ENCODE measurements around the gene KIF19. TPM values are rescaled to one million over a fixed set of nuclear protein-coding genes. Genes with fewer than 3 reads are reported as not detected.
A peak's percentile ranks its signal among the peaks of the same experiment; 100 is the strongest.

Gene KIF19
- total and polyA plus RNA-seq, 5 experiments from 2014 or later, result 1.1 TPM; not detected in 4

- Mint-ChIP-seq H3K9me3 (no peaks in the 10 kb centered on the region), H3K4me3 (peak overlapping the region in 5 of 10 donors; percentile 15 to 41 (median 22)), H3K27ac (no peak overlapping the region), H3K36me3 (no peaks in the 10 kb centered on the region), H3K4me1 (peaks cover 3 to 13% (median 11%) of the 10 kb centered on the region in 4 donors), H3K27me3 (peaks cover 0 to 2% (median 0%) of the 10 kb centered on the region in 5 donors)
- POLR2A ChIA-PET, result interaction anchor here (0.6 to 1.1 kb wide), 4 partner anchors 70 to 357 kb away, joined by 3 to 4 read pairs (median 4); partner anchors contain the start of gene RAB37
- DNase-seq (peak; percentile 80 to 95 (median 90)), ATAC-seq (peak; percentile 95 to 98)
Observed at GRCh38 chr17:74379495-74380085, 53.6 kb downstream of the KIF19 start.

GRCh38 chr17:74380086-74380958, 54.3 kb downstream of the KIF19 start:
- ATAC-seq (no peak), DNase-seq (peak in 1 of 10 donors; percentile 40)
- Mint-ChIP-seq H3K27me3 (peaks cover 0 to 2% (median 0%) of the 10 kb centered on the region in 5 donors), H3K4me1 (peaks cover 3 to 13% (median 11%) of the 10 kb centered on the region in 4 donors), H3K4me3 (peak overlapping the region in 2 of 10 donors; percentile 22 to 40), H3K9me3 (no peaks in the 10 kb centered on the region), H3K27ac (peak overlapping the region in 3 of 10 donors; percentile 14 to 44 (median 40)), H3K36me3 (no peaks in the 10 kb centered on the region)
- POLR2A ChIA-PET, result interaction anchor here (1.1 kb wide), 1 partner anchor 69 kb away, joined by 3 read pairs; no protein-coding TSS in a partner anchor

- POLR2A ChIA-PET, result no interaction called here
- Mint-ChIP-seq H3K27ac (peak overlapping the region in 3 of 10 donors; percentile 17 to 32 (median 22)), H3K4me1 (peaks cover 3 to 13% (median 11%) of the 10 kb centered on the region in 4 donors), H3K27me3 (peaks cover 0 to 3% (median 0%) of the 10 kb centered on the region in 5 donors), H3K9me3 (no peaks in the 10 kb centered on the region), H3K4me3 (no peak overlapping the region), H3K36me3 (no peaks in the 10 kb centered on the region)
- ATAC-seq (no peak), DNase-seq (peak in 1 of 10 donors; percentile 16)
Observed at GRCh38 chr17:74380959-74381808, 55.2 kb downstream of the KIF19 start.

DNA sequence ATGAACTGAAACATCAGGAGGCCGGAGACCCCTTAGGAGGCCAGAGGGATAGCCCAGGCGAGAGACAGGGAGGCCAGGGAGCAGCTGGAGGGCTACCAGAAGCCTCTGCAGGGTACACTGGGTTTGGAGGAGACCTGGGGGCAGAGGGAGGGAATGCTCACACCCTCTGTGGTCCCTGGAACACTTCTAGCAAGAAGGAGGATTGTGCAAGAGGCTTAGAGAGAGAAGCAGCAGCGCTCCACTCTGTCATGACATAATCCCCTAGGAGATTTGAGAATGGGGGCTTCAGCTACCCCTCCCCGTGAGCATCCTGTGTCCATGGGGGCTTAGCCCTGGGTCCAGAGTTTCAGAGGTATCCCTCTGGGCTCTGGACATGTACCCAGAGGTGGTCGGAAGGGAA, 57.1 kb downstream of the KIF19 start:
- no peak for ATAC-seq
- Mint-ChIP-seq H3K27me3 (peaks cover 0 to 3% (median 0%) of the 10 kb centered on the region in 5 donors), H3K9me3 (no peaks in the 10 kb centered on the region), H3K27ac (no peak overlapping the region), H3K4me1 (peaks cover 3 to 11% (median 10%) of the 10 kb centered on the region in 4 donors), H3K4me3 (no peak overlapping the region), H3K36me3 (no peaks in the 10 kb centered on the region)
- DNase-seq, result no peak
- POLR2A ChIA-PET, result interaction anchor here (0.6 kb wide), 1 partner anchor 12 kb away, joined by 4 read pairs; no protein-coding TSS in a partner anchor

GRCh38 chr17:74385201-74385600, 59.2 kb downstream of the KIF19 start:
- no peaks in the 10 kb centered on the region for H3K9me3 Mint-ChIP-seq
- H3K27me3 Mint-ChIP-seq, result peaks cover 0 to 8% (median 0%) of the 10 kb centered on the region in 5 donors
- ATAC-seq, result no peak
- POLR2A ChIA-PET, result no interaction called here
- no peak for DNase-seq
- no peak overlapping the region for H3K4me3 Mint-ChIP-seq
- no peaks in the 10 kb centered on the region for H3K36me3 Mint-ChIP-seq
- no peak overlapping the region for H3K27ac Mint-ChIP-seq
- peaks cover 2 to 5% (median 3%) of the 10 kb centered on the region in 4 donors for H3K4me1 Mint-ChIP-seq

DNA sequence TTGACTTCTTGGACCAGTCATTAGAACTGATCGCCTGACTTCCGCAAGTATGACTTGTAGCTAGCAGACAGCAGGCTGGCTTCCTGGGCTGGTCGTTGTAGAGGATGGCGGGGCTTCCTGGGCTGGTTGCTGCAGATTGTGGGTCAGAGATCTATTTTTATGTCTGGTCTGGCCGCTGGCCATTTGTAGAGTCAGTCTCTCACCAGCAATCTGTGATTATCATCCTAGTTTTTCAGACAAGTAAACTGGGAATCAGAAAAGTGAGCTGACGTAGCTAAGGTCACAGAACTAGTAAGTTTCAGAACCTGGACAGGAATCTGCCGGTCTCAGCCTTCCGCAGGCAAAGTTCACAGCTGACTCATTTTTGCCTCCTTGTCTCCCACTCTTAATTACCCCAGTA, 60.4 kb downstream of the KIF19 start:
- POLR2A ChIA-PET, result no interaction called here

DNA sequence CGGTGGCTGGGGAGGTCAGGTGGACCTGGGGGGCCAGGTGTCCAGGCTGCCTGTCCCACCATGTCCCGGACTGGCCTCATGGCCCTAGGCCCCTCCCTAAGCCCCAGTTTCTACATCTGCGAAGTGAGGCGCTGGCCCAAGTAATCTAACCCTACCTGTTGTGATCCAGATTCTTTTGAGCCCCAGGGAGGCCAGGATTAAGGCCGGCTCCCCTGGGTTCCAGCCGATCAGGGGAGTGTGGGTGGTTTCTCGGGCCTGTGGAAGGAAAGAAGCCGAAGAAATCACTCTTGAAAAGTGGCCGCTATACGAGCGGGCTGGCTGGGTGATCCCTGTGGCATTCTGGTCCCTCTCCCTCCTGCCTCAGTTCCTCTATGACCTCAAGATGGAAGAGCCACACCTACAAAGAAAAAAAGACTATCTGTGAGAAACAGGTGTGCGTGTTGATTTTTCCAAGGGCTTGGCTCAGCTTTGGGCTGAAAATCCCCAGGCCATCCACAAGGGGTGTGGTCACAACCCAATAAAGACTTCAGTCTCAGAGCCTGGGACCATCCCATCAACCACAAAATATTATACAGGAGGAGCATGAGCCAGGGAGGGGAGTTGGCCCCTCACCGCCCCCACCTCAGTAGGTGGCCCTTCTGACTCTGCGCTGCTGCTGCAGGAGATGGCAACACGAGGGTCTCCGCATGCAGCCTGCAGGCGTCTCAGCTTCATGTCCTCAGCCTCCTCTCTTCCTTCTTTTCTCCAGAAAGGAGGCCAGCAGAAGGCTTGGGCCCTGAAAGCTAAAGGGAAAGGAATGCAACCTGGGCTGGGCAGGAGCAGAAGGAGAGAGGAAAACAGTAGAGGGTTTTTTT, 61.6 kb downstream of the KIF19 start:
- Mint-ChIP-seq H3K27ac (no peak overlapping the region), H3K9me3 (no peaks in the 10 kb centered on the region), H3K27me3 (peaks cover 0 to 10% (median 0%) of the 10 kb centered on the region in 5 donors), H3K36me3 (no peaks in the 10 kb centered on the region), H3K4me1 (no peaks in the 10 kb centered on the region), H3K4me3 (no peak overlapping the region)
- POLR2A ChIA-PET, result no interaction called here
- ATAC-seq (no peak), DNase-seq (no peak)

More for the DNA sequence above, 60.4 kb downstream of the KIF19 start:
- Mint-ChIP-seq H3K9me3 (no peaks in the 10 kb centered on the region), H3K27ac (no peak overlapping the region), H3K4me1 (no peaks in the 10 kb centered on the region), H3K27me3 (peaks cover 0 to 10% (median 0%) of the 10 kb centered on the region in 5 donors), H3K36me3 (no peaks in the 10 kb centered on the region), H3K4me3 (no peak overlapping the region)
- ATAC-seq (no peak), DNase-seq (no peak)

- ATAC-seq, result no peak
- no peak for DNase-seq
- H3K4me3 Mint-ChIP-seq, result no peak overlapping the region
- POLR2A ChIA-PET, result no interaction called here
- H3K27me3 Mint-ChIP-seq, result peaks cover 0 to 10% (median 0%) of the 10 kb centered on the region in 5 donors
- H3K27ac Mint-ChIP-seq, result peak overlapping the region in 1 of 10 donors; percentile 0
- no peaks in the 10 kb centered on the region for H3K36me3 Mint-ChIP-seq
- H3K9me3 Mint-ChIP-seq, result no peaks in the 10 kb centered on the region
- no peaks in the 10 kb centered on the region for H3K4me1 Mint-ChIP-seq
Observed at GRCh38 chr17:74389084-74389753, 63.2 kb downstream of the KIF19 start.

- no peaks in the 10 kb centered on the region for H3K4me1 Mint-ChIP-seq
- DNase-seq (no peak), ATAC-seq (no peak)
- no peak overlapping the region for H3K4me3 Mint-ChIP-seq
- peaks cover 0 to 10% (median 0%) of the 10 kb centered on the region in 5 donors for H3K27me3 Mint-ChIP-seq
- H3K36me3 Mint-ChIP-seq, result no peaks in the 10 kb centered on the region
- POLR2A ChIA-PET, result interaction anchor here (0.7 kb wide), 1 partner anchor 469 kb away, joined by 3 read pairs; the partner anchor contains the start of gene GRIN2C
- H3K27ac Mint-ChIP-seq, result peak overlapping the region in 1 of 10 donors; percentile 62
- no peaks in the 10 kb centered on the region for H3K9me3 Mint-ChIP-seq
Observed at GRCh38 chr17:74389937-74390679, 64.1 kb downstream of the KIF19 start.

DNA sequence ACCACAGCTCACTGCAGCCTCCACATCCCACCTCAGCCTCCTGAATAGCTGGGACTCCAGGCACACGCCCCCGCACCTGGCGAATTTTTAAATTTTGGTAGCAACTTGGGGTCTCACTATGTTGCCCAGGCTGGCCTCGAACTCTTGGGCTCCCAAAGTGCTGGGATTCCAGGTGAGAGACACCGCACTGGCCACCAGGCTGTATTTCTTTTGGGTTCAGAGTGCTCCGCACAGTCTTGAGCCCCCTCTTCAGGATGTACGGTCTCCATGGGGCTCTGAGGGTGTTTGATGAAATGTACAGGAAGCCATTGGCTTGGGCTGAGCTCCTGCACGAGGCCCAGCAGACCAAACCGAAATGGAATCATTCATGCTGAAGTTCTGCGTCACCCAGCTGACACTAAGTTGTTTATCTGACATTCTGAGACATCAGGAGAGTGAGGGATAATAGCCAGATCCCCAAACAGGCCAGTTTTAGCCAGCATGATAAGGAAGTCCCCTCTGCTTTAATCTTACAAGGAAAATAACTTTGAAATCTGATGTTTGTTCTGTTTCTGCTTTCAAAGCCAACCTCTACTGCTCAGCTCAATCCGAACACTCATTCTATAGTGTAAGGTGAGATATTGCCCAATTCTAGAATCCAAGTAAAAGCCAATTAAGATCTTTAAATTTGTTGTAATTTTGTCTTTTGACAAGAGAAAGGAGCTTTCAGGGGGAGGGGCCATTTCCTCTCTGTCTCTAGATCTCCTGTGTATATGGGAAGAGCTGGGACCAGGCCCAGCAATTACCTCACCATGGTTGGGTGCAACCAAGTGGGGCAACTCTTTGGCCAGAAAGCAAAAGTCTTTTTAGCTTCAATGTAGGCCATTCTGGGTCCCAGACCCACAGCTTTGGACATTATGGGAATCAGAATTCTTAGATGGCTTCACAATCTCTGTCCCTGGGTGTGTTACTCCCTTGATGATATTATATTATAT, 64.9 kb downstream of the KIF19 start:
- POLR2A ChIA-PET, result interaction anchor here (0.7 kb wide), 1 partner anchor 469 kb away, joined by 3 read pairs; the partner anchor contains the start of gene GRIN2C
- Mint-ChIP-seq H3K4me3 (no peak overlapping the region), H3K36me3 (no peaks in the 10 kb centered on the region), H3K4me1 (no peaks in the 10 kb centered on the region), H3K27me3 (peaks cover 0 to 7% (median 4%) of the 10 kb centered on the region in 5 donors), H3K9me3 (no peaks in the 10 kb centered on the region), H3K27ac (no peak overlapping the region)
- no peak for DNase-seq
- no peak for ATAC-seq

All from naive thymus-derived CD8-positive, alpha-beta T cell (primary cell).